Keratinocyte (primary cell): ENCODE results near the gene PARD6B.

Source experiments
- EZH2 ChIP-seq: IDR thresholded peaks from one replicate; pipeline ENCODE4 v1.6.1; 2012; ENCODE audit warnings: inconsistent platforms, mild to moderate bottlenecking, low read length, moderate library complexity
- TF ChIP-seq, protein P1 (sequence below), 3 experiments: IDR thresholded peaks in 1 of 3; conservative IDR thresholded peaks in 1 of 3; optimal IDR thresholded peaks in 1 of 3; 2 replicates in 2 of 3; 3 replicates in 1 of 3; pipeline versions ENCODE3 to v1.5.1; 2011; ENCODE audit warnings: low read length in 3 of 3, mild to moderate bottlenecking in 3 of 3, moderate library complexity in 2 of 3, control low read depth in 1 of 3, inconsistent platforms in 1 of 3; ENCODE audit not compliant: insufficient read depth in 2 of 3; ENCODE audit errors: extremely low read depth in 1 of 3

DNA sequence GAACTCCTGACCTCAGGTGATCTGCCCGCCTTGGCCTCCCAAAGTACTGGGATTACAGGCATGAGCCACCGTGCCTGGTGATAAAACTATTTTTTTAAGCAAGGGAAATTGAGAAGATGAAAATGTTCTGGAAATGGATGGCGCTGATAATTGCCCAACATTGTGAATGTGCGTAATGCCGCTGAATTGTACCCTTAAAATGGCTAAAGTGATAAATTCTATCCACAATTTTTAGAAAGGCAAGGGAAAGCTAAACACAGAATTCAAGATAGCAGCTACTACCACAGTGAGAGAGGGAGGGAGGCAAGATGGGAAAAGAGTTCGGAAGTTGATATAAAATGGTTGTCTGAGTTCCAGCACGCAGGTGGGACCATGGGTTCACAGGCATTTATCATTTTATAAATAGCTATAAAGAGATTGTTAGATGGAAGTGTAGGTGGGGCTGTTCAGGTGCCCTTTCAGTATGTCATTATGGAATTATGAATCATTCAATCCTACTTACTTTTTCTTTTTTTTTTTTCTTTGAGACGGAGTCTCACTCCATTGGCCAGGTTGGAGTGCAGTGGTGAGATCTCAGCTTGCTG, 48.3 kb upstream of the PARD6B start:
- no peak for TF ChIP-seq EZH2
- TF ChIP-seq, protein P1, sequence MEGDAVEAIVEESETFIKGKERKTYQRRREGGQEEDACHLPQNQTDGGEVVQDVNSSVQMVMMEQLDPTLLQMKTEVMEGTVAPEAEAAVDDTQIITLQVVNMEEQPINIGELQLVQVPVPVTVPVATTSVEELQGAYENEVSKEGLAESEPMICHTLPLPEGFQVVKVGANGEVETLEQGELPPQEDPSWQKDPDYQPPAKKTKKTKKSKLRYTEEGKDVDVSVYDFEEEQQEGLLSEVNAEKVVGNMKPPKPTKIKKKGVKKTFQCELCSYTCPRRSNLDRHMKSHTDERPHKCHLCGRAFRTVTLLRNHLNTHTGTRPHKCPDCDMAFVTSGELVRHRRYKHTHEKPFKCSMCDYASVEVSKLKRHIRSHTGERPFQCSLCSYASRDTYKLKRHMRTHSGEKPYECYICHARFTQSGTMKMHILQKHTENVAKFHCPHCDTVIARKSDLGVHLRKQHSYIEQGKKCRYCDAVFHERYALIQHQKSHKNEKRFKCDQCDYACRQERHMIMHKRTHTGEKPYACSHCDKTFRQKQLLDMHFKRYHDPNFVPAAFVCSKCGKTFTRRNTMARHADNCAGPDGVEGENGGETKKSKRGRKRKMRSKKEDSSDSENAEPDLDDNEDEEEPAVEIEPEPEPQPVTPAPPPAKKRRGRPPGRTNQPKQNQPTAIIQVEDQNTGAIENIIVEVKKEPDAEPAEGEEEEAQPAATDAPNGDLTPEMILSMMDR (optimal IDR thresholded peaks at IDR 0.05 in 1 of 3, IDR thresholded peaks at IDR 0.05 in 1 of 3, conservative IDR thresholded peaks at IDR 0.05 in 1 of 3; ENCODE audit: extremely low read depth in 1 of 3, insufficient read depth in 2 of 3, low read length in 3 of 3), result no peak
